ENCODE results near the gene PSMC3IP. TPM values are rescaled to one million over a fixed set of nuclear protein-coding genes. Genes with fewer than 3 reads are reported as not detected.
A peak's percentile ranks its signal among the peaks of the same experiment; 100 is the strongest.

The PSMC3IP gene
- total and polyA plus RNA-seq, 2 donors (not counting 3 experiments of a cell fraction or from before 2014, with no cell fraction given) = 5.9 to 19.3 TPM

DNA sequence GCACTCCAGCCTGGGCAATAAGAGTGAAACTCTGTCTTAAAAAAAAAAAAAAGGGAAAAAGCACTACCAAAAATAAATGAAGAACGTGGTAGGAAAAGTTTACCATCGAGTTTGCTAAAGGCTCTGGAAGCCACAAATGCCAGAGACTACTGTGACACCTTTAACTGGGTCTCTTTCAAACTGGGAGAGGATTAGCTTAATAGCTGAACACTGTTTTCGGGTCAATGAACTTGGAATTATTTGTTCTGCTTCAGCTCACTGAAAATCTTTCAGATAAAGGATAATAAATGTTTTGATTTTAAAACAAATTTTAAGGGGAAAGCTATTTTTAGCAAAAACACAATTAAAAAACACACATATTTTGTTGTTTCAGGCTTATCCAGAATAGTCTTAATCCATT is 30.2 kb upstream of the PSMC3IP start:
- H3K27me3 ChIP-seq (ENCODE audit: control insufficient read depth in 2 of 2, insufficient read depth in 2 of 2, low read length in 2 of 2) = no peaks in the 10 kb centered on the region
- H3K9ac ChIP-seq (replicated peaks; ENCODE audit: extremely low read depth, insufficient read depth, low read length) = peak overlapping the region; percentile 72
- H3K36me3 ChIP-seq (ENCODE audit: control insufficient read depth in 2 of 2, extremely low read depth in 1 of 2, insufficient read depth in 2 of 2, low read length in 2 of 2) = peaks cover 6 to 11% of the 10 kb centered on the region in 2 experiments
- no TSS peak for BruUV-seq (replicated peaks)
- peaks cover 52% of the 10 kb centered on the region for H3K79me2 ChIP-seq (ENCODE audit: control insufficient read depth, insufficient read depth, low read length)
- H3K27ac ChIP-seq (ENCODE audit: insufficient read depth, low read depth, low read length) = no peak overlapping the region
- no peaks in the 10 kb centered on the region for H3K9me3 ChIP-seq (replicated peaks; ENCODE audit: control insufficient read depth, insufficient read depth, low read length)
- FAIRE-seq = no peak
- ChIA-PET POLR2A (no interaction called here), CTCF (interaction anchor here (0.9 to 4.2 kb wide), 9 partner anchors 9 to 78 kb away, joined by 3 to 109 read pairs (median 4); partner anchors contain the start of genes CCR10, PLEKHH3, PSMC3IP and TUBG2)
- H3K4me2 ChIP-seq (ENCODE audit: insufficient read depth, low read length) = peak overlapping the region; percentile 82
- dilution Hi-C loops (cut with MboI; ENCODE audit: extremely low pct_ligation_motif_present, low sequenced_read_pairs) = loop anchor here (10.0 kb wide), 1 partner anchor 207 kb away; no protein-coding TSS in a partner anchor
- peaks cover 4% of the 10 kb centered on the region for H4K20me1 ChIP-seq (replicated peaks; ENCODE audit: control insufficient read depth, extremely low read depth, insufficient read depth, low read length)
- no peak overlapping the region for H2AFZ ChIP-seq (ENCODE audit: low read depth, low read length)
- H3K4me3 ChIP-seq (replicated peaks in 1 of 3; ENCODE audit: insufficient read depth in 1 of 3, low read depth in 1 of 3, low read length in 3 of 3) = peak overlapping the region in 1 of 3 experiments; percentile 64
- H3K4me1 ChIP-seq (ENCODE audit: control insufficient read depth, extremely low read depth, insufficient read depth, low read length) = peaks cover 11% of the 10 kb centered on the region
- H3K9me1 ChIP-seq (replicated peaks; ENCODE audit: control insufficient read depth, extremely low read depth, insufficient read depth, low read length) = peaks cover 2% of the 10 kb centered on the region
- DNase-seq (ENCODE audit: low read depth, low spot score) = no peak
- intact Hi-C loops (cut with micrococcal nuclease) = loop anchor here (2.0 to 5.0 kb wide), 4 partner anchors 31 to 563 kb away; partner anchors contain the start of genes BECN1, NBR1, PSMC3IP and TUBG2
- TF ChIP-seq JUN (IDR thresholded peaks at IDR 0.05; ENCODE audit: borderline replicate concordance, insufficient read depth, insufficient read length, low read depth) = no peak
- no peak for TF ChIP-seq MYC (IDR thresholded peaks at IDR 0.05; ENCODE audit: low read depth, low read length)
- TF ChIP-seq EZH2 (IDR thresholded peaks at IDR 0.05; ENCODE audit: borderline replicate concordance, low read depth, low read length, severe bottlenecking) = no peak
- TF ChIP-seq, protein P1, sequence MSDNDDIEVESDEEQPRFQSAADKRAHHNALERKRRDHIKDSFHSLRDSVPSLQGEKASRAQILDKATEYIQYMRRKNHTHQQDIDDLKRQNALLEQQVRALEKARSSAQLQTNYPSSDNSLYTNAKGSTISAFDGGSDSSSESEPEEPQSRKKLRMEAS (IDR thresholded peaks at IDR 0.05; ENCODE audit: insufficient read depth, insufficient read length) = no peak
- TF ChIP-seq POLR2AphosphoS5 (IDR thresholded peaks at IDR 0.05; ENCODE audit: insufficient read depth, low read depth, low read length) = no peak
- TF ChIP-seq POLR2A (IDR thresholded peaks at IDR 0.05; ENCODE audit: low read depth, low read length) = no peak
- TF ChIP-seq, protein P2, sequence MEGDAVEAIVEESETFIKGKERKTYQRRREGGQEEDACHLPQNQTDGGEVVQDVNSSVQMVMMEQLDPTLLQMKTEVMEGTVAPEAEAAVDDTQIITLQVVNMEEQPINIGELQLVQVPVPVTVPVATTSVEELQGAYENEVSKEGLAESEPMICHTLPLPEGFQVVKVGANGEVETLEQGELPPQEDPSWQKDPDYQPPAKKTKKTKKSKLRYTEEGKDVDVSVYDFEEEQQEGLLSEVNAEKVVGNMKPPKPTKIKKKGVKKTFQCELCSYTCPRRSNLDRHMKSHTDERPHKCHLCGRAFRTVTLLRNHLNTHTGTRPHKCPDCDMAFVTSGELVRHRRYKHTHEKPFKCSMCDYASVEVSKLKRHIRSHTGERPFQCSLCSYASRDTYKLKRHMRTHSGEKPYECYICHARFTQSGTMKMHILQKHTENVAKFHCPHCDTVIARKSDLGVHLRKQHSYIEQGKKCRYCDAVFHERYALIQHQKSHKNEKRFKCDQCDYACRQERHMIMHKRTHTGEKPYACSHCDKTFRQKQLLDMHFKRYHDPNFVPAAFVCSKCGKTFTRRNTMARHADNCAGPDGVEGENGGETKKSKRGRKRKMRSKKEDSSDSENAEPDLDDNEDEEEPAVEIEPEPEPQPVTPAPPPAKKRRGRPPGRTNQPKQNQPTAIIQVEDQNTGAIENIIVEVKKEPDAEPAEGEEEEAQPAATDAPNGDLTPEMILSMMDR (IDR thresholded peaks at IDR 0.05; ENCODE audit: extremely low read depth in 1 of 2, insufficient read depth in 1 of 2, low read depth in 1 of 2, low read length in 2 of 2) = no peak
- TF ChIP-seq GATA2 (IDR thresholded peaks at IDR 0.05; ENCODE audit: insufficient read depth, insufficient read length, low read depth, low read length) = no peak
- no peak for TF ChIP-seq FOS (IDR thresholded peaks at IDR 0.05; ENCODE audit: borderline replicate concordance, insufficient read depth, low read length)

Measured in endothelial cell of umbilical vein (primary cell).